Stimulated activated CD8-positive, alpha-beta memory T cell treated with anti-CD3 and anti-CD28 coated beads, Interleukin-12 subunit alpha, Interleukin-12 subunit beta, amount 100 ng/mL, for 1 hour (primary cell): ENCODE results near the gene SLC12A3.

ENCODE experiments used
- DNase-seq: peaks from one replicate; pipeline ENCODE4 v3.0.0-alpha.2; 2020; ENCODE audit warnings: low read depth

Gene SLC12A3

GRCh38 chr16:56891685-56892084 is 26.7 kb downstream of the SLC12A3 start:
- no peak for DNase-seq

GRCh38 chr16:56892705-56893104 is 27.7 kb downstream of the SLC12A3 start:
- no peak for DNase-seq

- DNase-seq, result no peak
These were observed 29.4 kb downstream of the SLC12A3 start for GRCh38 chr16:56894331-56894917.

GRCh38 chr16:56895813-56896212 is 30.8 kb downstream of the SLC12A3 start:
- DNase-seq, result no peak

- no peak for DNase-seq
These were observed 31.2 kb downstream of the SLC12A3 start for GRCh38 chr16:56896244-56896643.

GRCh38 chr16:56897026-56897799 is 32.2 kb downstream of the SLC12A3 start:
- no peak for DNase-seq

GRCh38 chr16:56898847-56899246 is 33.8 kb downstream of the SLC12A3 start:
- DNase-seq, result no peak

GRCh38 chr16:56903866-56904265 is 38.9 kb downstream of the SLC12A3 start:
- no peak for DNase-seq

GRCh38 chr16:56907401-56907800 is 42.4 kb downstream of the SLC12A3 start:
- no peak for DNase-seq

- DNase-seq, result no peak
These were observed 44.5 kb downstream of the SLC12A3 start for GRCh38 chr16:56909527-56909979.

- no peak for DNase-seq
These were observed 45.1 kb downstream of the SLC12A3 start for GRCh38 chr16:56910112-56910511.

GRCh38 chr16:56910654-56911539 is 45.9 kb downstream of the SLC12A3 start:
- DNase-seq, result no peak

- no peak for DNase-seq
These were observed 47.0 kb downstream of the SLC12A3 start for GRCh38 chr16:56911771-56912571.

GRCh38 chr16:56912746-56913708 is 48.0 kb downstream of the SLC12A3 start:
- no peak for DNase-seq

GRCh38 chr16:56914896-56915295 is 49.9 kb downstream of the SLC12A3 start:
- DNase-seq, result no peak

- DNase-seq, result no peak
These were observed 50.5 kb downstream of the SLC12A3 start for GRCh38 chr16:56915336-56916119.

GRCh38 chr16:56916571-56917403 is 51.8 kb downstream of the SLC12A3 start:
- DNase-seq, result no peak

- no peak for DNase-seq
These were observed 53.5 kb downstream of the SLC12A3 start for GRCh38 chr16:56918467-56919012.
